ENCODE data around the gene IGF1R.
"Not testable (repeated sequence)": the region's sequence is repeated elsewhere in the genome, so short reads cannot be mapped to it uniquely, and the experiment has no call there.

The IGF1R gene

GRCh38 chr15:98981851-98982722 is 333.7 kb downstream of the IGF1R start:
- DNase-seq (ENCODE audit: low spot score) (peak; percentile 14), FAIRE-seq (no peak)

GRCh38 chr15:98983334-98983733 is 335.0 kb downstream of the IGF1R start:
- peak; percentile 12 for DNase-seq (ENCODE audit: low spot score)
- FAIRE-seq, result no peak

GRCh38 chr15:98986281-98986680 is 337.9 kb downstream of the IGF1R start:
- DNase-seq (ENCODE audit: low spot score) (no peak), FAIRE-seq (no peak)

- DNase-seq (ENCODE audit: low spot score), result no peak
These were observed 346.6 kb downstream of the IGF1R start for GRCh38 chr15:98994892-98995291.

GRCh38 chr15:98996169-98996568 is 347.8 kb downstream of the IGF1R start:
- no peak for DNase-seq (ENCODE audit: low spot score)
- no peak for FAIRE-seq

More at GRCh38 chr15:98994892-98995291, 346.6 kb downstream of the IGF1R start:
- FAIRE-seq, result no peak

- no peak for DNase-seq (ENCODE audit: low spot score)
- no peak for FAIRE-seq
These were observed 348.3 kb downstream of the IGF1R start for GRCh38 chr15:98996624-98997023.

GRCh38 chr15:98997312-98997711 is 349.0 kb downstream of the IGF1R start:
- DNase-seq (ENCODE audit: low spot score) (no peak), FAIRE-seq (no peak)

- FAIRE-seq, result no peak
- DNase-seq (ENCODE audit: low spot score), result no peak
These were observed 349.4 kb downstream of the IGF1R start for GRCh38 chr15:98997755-98998154.

- FAIRE-seq, result no peak
These were observed 349.9 kb downstream of the IGF1R start for GRCh38 chr15:98998279-98998678.

GRCh38 chr15:98999233-98999632 is 350.9 kb downstream of the IGF1R start:
- no peak for DNase-seq (ENCODE audit: low spot score)
- no peak for FAIRE-seq

More at GRCh38 chr15:98998279-98998678, 349.9 kb downstream of the IGF1R start:
- DNase-seq (ENCODE audit: low spot score), result no peak

GRCh38 chr15:99002226-99002625 is 353.9 kb downstream of the IGF1R start:
- FAIRE-seq (no peak), DNase-seq (ENCODE audit: low spot score) (no peak)

- not testable (repeated sequence) for FAIRE-seq
These were observed 355.0 kb downstream of the IGF1R start for GRCh38 chr15:99003317-99003716.

GRCh38 chr15:99004998-99005974 is 356.9 kb downstream of the IGF1R start:
- DNase-seq (ENCODE audit: low spot score), result not testable (repeated sequence)

More at GRCh38 chr15:99003317-99003716, 355.0 kb downstream of the IGF1R start:
- not testable (repeated sequence) for DNase-seq (ENCODE audit: low spot score)

GRCh38 chr15:99006146-99006545 is 357.8 kb downstream of the IGF1R start:
- FAIRE-seq, result no peak

More at GRCh38 chr15:99004998-99005974, 356.9 kb downstream of the IGF1R start:
- FAIRE-seq, result not testable (repeated sequence)

GRCh38 chr15:99006904-99007495 is 358.7 kb downstream of the IGF1R start:
- FAIRE-seq (no peak), DNase-seq (ENCODE audit: low spot score) (no peak)

More at GRCh38 chr15:99006146-99006545, 357.8 kb downstream of the IGF1R start:
- no peak for DNase-seq (ENCODE audit: low spot score)

- DNase-seq (ENCODE audit: low spot score) (no peak), FAIRE-seq (no peak)
These were observed 361.5 kb downstream of the IGF1R start for GRCh38 chr15:99009741-99010330.

- DNase-seq (ENCODE audit: low spot score) (no peak), FAIRE-seq (no peak)
These were observed 362.4 kb downstream of the IGF1R start for GRCh38 chr15:99010768-99011167.

All from RCC 7860 (cell line).